Measurements from ENCODE around the gene UBB.

Gene UBB

DNA sequence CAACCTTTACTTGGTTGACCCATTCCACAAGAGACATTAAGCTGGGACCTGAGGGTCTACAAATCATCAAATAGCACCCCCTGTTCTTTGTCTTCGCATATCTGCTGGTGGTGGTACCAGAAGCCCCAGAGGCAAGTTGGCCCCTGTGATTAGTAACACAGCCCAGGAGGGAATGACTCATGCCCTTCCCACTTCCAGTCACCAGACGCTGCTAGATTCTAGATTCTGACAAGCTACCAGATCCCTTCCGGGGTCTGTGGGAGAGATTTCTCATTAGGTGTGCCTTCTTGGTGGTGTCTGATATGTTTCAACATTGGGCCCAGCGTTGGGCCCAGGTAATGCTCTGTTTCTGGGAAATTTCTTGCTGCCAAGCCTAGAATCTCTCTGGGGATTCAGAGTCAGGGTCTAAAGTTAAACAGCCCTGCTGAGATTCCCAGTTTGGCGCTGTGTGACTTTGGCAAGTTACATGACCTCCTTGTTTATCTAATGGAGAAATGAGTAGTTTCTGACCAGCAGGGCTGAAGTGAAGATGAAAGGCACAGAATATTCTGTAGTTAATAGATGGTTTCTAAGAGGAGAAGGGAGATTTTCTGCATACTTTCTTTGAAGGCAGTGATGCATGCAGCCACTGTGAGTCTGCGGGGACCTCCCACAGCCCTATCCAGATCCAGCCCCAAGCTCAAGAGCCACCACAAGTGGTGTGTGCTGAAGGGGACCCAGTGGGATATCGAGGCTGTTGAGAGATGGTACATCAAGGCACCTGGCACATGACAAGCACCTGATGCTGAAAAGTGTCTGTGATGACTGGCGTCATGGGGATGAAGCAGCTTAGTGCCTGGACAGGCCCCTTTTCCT, 38.4 kb downstream of the UBB start:
- DNase-seq: peak; percentile 38

GRCh38 chr17:16419929-16420271, 39.0 kb downstream of the UBB start:
- peak; percentile 47 for DNase-seq

GRCh38 chr17:16422416-16422815, 41.5 kb downstream of the UBB start:
- no peak for DNase-seq

- no peak for DNase-seq
These were observed 42.5 kb downstream of the UBB start for GRCh38 chr17:16423226-16423872.

DNA sequence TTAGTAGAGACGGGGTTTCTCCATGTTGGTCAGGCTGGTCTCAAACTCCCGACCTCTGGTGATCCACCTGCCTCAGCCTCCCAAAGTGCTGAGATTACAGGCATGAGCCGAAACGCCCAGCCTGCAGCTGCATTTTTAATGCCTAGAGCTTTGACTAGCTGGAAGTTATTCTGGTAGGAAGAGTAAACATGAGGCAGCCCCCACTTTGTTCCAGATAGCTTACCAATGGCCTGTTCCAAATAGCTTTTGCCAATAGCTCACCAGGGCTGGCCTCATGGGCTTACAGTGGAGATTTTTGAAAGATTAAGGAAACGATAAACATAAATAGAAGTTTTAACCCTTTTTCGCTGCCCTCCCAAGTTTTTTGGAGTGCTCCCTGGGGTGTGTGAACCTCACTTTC, 44.3 kb downstream of the UBB start:
- DNase-seq: no peak

GRCh38 chr17:16425698-16426659, 45.1 kb downstream of the UBB start:
- no peak for DNase-seq

DNA sequence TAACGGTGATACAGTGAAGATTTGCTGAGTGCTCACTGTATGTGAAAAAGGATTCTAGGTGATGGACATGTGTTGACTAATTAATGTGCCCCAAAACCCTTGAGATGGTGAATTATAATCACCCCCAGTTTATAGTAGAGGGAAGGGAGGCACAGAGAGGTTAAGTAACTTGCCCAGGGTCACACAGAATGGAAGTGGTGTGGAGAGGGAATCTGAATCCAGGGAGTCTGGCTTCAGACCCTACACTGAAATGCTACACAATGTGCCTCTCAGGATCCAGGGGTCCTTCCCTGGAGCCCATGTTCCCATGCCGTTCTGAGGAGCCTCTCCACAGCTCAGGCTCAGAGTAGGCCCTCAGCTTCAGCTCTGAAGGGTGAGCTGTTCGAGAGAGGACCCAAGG, 46.1 kb downstream of the UBB start:
- no peak for DNase-seq

DNA sequence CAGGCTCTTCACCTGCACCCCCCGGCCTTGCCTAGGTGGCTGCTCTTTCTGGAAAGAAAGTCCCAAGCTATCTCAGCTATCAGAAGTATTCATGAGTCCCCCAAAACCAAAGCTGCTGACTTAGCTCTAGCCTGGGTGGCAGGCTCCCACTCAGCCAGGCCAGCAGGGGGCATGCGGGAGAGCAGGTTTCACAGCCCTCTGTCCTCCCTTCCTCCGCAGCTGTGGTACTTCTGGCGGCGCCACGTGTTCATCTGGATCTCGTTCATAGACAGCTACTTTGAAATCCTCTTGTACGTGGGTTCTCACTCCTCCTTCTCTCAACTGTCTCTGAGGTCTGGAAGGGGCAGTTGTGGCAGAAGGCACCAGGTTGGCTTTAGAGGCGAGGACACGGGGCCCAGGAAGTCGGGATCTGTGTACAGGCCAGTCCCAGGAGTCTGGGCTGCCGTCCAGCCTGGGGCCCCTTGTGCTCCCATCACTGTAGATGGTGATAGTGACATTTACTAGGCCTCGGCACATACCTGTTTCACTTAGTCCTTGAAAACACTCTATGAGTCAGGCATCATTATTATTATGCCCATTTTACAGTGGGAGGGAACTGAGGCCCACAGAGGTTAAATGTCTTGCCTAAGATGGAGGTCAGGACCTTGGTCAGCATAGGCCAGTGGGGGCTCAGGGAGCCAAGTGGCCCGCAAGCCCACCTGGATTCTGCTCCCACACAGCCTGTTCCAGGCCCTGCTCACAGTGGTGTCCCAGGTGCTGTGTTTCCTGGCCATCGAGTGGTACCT, 47.4 kb downstream of the UBB start:
- DNase-seq: peak; percentile 43

- DNase-seq: no peak
These were observed 48.2 kb downstream of the UBB start for GRCh38 chr17:16429083-16429482.

DNA sequence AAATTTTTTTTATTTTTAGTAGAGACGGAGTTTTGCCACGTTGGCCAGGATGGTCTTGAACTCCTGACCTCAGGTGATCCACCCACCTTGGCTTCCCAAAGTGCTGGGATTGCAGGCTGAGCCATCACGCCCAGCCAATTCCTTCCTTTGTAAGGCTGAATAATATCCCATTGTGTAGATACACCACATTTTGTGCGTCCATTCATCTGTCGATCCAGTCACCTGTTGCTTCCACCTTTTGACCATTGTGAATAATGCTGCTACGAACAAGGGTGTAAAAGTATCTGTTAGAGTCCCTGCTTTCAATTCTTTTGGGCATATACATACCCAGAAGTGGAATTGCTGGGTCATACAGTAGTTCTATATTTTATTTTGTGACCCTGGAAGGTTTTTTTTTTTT, 49.8 kb downstream of the UBB start:
- DNase-seq: no peak

GRCh38 chr17:16432017-16432416, 51.1 kb downstream of the UBB start:
- DNase-seq: no peak

Measured in CD4-positive, alpha-beta T cell treated with Interleukin-21 for 1 hour (primary cell).